Right lobe of liver (tissue), 6 donors: ENCODE data around the gene ZNF785. TPM values are rescaled to one million over a fixed set of nuclear protein-coding genes. Genes with fewer than 3 reads are reported as not detected.

ENCODE experiments used
- ATAC-seq, 4 donors: fragments of 200-7000 bp; cut with Tn5 transposase; one replicate each; pipeline ENCODE4 v1.9.1; 2020; ENCODE audit warnings: mild to moderate bottlenecking in 4 of 4, moderate library complexity in 4 of 4
- DNase-seq, 3 donors: peaks; one replicate each; pipeline ENCODE4 v3.0.0-alpha.2; 2020
- H3K27ac ChIP-seq, 3 donors: fragments of 200-600 bp; one replicate each; pipeline ENCODE4 v1.8.0; 2022
- H3K27me3 ChIP-seq, 2 donors: fragments of 200-600 bp; one replicate each; pipeline ENCODE4 v1.8.0; 2022
- H3K36me3 ChIP-seq, 4 donors: fragments of 200-600 bp; sonication (generic) in 1 of 4; one replicate each; pipeline versions ENCODE4 v1.5.1 to v1.8.0; 2017 to 2022; ENCODE audit warnings: control low read depth in 1 of 4
- H3K4me1 ChIP-seq, 4 donors: fragments of 200-600 bp; sonication (generic) in 1 of 4; one replicate each; pipeline versions ENCODE4 v1.5.1 to v1.8.0; 2017 to 2022; ENCODE audit warnings: control low read depth in 1 of 4
- H3K4me3 ChIP-seq, 3 donors: fragments of 200-600 bp; one replicate each; pipeline ENCODE4 v1.8.0; 2022
- H3K9me3 ChIP-seq, 4 donors: fragments of 200-600 bp; sonication (generic) in 1 of 4; one replicate each; pipeline versions ENCODE4 v1.5.1 to v1.8.0; 2017 to 2022; ENCODE audit warnings: control low read depth in 1 of 4
- CTCF ChIP-seq, 4 donors: fragments of 200-600 bp in 3 of 4; fragments of 450-650 bp in 1 of 4; IDR thresholded peaks; one replicate each; pipeline versions ENCODE4 v1.5.1 to v1.8.0; 2016 to 2022; ENCODE audit warnings: antibody characterized with exemption in 4 of 4, mild to moderate bottlenecking in 2 of 4
- POLR2A ChIP-seq: fragments of 450-650 bp; IDR thresholded peaks from one replicate; pipeline ENCODE4 v1.6.1; 2017; ENCODE audit warnings: antibody characterized with exemption, mild to moderate bottlenecking
- WGBS: methylation state at CpG from one replicate; pipeline ENCODE4 v1.1.6; 2018; ENCODE audit warnings: low coverage, low lambda C conversion rate; ENCODE audit not compliant: insufficient coverage; ENCODE audit errors: missing lambda C conversion rate; 5-methylcytosine and 5-hydroxymethylcytosine counted together
- intact Hi-C, 2 donors: fragments of 100-400 bp; cut with DNase I; formaldehyde crosslinking; loops; one replicate each; pipeline versions ENCODE4 v1.11.2 to v1.14.1; 2022
- small RNA-seq, 2 experiments: library from RNA; depleted of rRNA; stranded (forward); fragments of <200 nt; gene quantifications; one replicate each; pipeline ENCODE3, GENCODE V24; 2016
- total RNA-seq, 6 experiments: library from RNA; depleted of rRNA in 2 of 6; stranded (reverse); fragments of >200 nt in 2 of 6; fragmentation: NEBNext Ultra II Directional in 3 of 6; extraction: Animal tissue kit (Norgen Biotek cat#: 25700) in 3 of 6; gene quantifications; one replicate each; pipeline versions ENCODE4 v1.1.0 to v1.2.4, GENCODE V29; 2016 to 2023
- donor health status: DM: no; HTN: yes; CAD: no.
- donor health status: DM: no; HTN: no; CAD: no.
- donor health status: DM: no; HTN: no; CAD: no.
- donor health status: DM: no; HTN: yes; CAD: no.
- donor health status: DM: no; HTN: yes; CAD: no.

Gene ZNF785
- total RNA-seq, 6 experiments from 2014 or later: 2.4 to 6.5 (median 5.6) TPM

DNA sequence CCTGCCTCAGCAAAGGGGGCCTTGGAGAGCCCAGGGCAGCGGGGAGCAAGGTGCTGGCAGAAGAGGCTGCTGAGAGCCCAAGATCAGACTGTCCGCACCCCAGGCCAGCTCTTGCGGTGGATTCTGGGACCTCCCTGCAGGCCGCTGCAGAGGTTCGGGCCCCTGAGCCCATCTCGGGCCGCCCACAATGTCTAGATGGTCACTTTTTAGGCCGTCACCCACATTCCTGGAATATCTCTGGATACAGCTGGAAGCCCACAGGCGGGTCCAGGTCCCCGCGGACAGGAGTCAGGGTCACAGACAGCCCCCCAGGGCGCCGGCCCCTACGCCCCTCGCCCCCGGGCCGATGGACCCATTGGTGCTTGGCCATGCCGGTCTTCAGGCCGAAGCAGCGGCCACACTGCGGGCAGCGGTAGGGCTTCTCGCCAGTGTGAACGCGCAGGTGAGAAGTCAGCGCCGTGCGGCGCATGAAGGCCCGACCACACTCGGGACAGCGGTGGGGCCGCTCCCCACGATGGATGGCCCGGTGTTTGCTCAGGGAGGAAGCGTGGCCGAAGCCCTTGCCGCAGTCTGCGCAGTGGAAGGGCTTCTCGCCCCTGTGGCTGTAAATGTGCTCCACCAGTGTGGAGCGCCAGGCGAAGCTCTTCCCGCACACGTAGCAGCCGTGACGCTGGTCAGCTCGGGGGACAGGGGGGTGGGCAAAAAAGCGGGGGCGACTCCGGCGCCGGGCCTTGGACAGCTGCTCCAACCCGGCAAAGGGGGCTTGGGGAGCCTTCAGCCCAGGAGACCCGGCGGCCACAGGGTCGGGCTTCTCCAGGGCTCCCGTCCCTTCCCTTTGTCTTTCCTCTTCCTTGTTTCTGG, 53.0 kb downstream of the ZNF785 start:
- ATAC-seq: no peak
- no peaks in the 10 kb centered on the region for H3K9me3 ChIP-seq
- no peak overlapping the region for H3K4me3 ChIP-seq
- H3K27me3 ChIP-seq: no peaks in the 10 kb centered on the region
- peaks cover 0 to 16% (median 0%) of the 10 kb centered on the region in 4 donors for H3K36me3 ChIP-seq
- TF ChIP-seq POLR2A (no peak), CTCF (IDR thresholded peaks at IDR 0.05) (no peak)
- intact Hi-C loops: no loop called here
- H3K4me1 ChIP-seq: peaks cover 0 to 28% (median 9%) of the 10 kb centered on the region in 4 donors
- H3K27ac ChIP-seq: no peak overlapping the region
- peak in 1 of 3 donors; percentile 54 for DNase-seq
- WGBS: 88% methylated on average over 21 of the region's 57 CpGs

Small RNA genes lying within 50 kb of the gene (small RNA-seq; reads per million reads assigned to genes)
- gene AC093249.1 (0 reads per million in 2 experiments), gene AC093249.4 (0 reads per million in 2 experiments)

Other genes starting within 250 kb of the ZNF785 start
- 10 to 100 TPM; 14.8 to 23.8 (median 18.2) TPM for gene CD2BP2, start 230.4 kb downstream of the ZNF785 start, total RNA-seq
- gene TBC1D10B, start 215.2 kb downstream of the ZNF785 start, total RNA-seq: 10 to 100 TPM in 3 of 6 experiments, 1 to 10 TPM in 3; 7.9 to 12.3 (median 10.6) TPM
- gene MYL11, start 210.9 kb downstream of the ZNF785 start, total RNA-seq: 1 to 10 TPM in 1 of 6 experiments, not detected in 5; 1.4 TPM
- gene SEPTIN1, start 203.1 kb downstream of the ZNF785 start, total RNA-seq: 1 to 10 TPM in 3 of 6 experiments, under 1 TPM in 3; 0.12 to 1.7 (median 0.93) TPM
- 1 to 10 TPM; 2.9 to 4.3 (median 3.9) TPM for gene ZNF48, start 190.3 kb downstream of the ZNF785 start, total RNA-seq
- 10 to 100 TPM in 3 of 6 experiments, 1 to 10 TPM in 3; 3.9 to 11.3 (median 9.6) TPM for gene ZNF771, start 178.1 kb downstream of the ZNF785 start, total RNA-seq
- gene DCTPP1, start 155.7 kb downstream of the ZNF785 start, total RNA-seq: 10 to 100 TPM; 10.0 to 17.9 (median 13.9) TPM
- gene SEPHS2, start 139.8 kb downstream of the ZNF785 start, total RNA-seq: 100 to 1,000 TPM; 157 to 228 (median 205) TPM
- 10 to 100 TPM in 4 of 6 experiments, 1 to 10 TPM in 2; 7.3 to 12.4 (median 10.2) TPM for gene ITGAL, start 113.0 kb downstream of the ZNF785 start, total RNA-seq
- gene ZNF768, start 59.1 kb downstream of the ZNF785 start, total RNA-seq: 10 to 100 TPM; 14.7 to 21.2 (median 18.8) TPM
- gene ZNF747, start 50.8 kb downstream of the ZNF785 start, total RNA-seq: 1 to 10 TPM; 5.3 to 9.7 (median 6.4) TPM
- gene ZNF764, start 27.3 kb downstream of the ZNF785 start, total RNA-seq: 1 to 10 TPM; 3.2 to 6.5 (median 4.8) TPM
- gene ZNF688, start 14.0 kb downstream of the ZNF785 start, total RNA-seq: 10 to 100 TPM in 1 of 6 experiments, 1 to 10 TPM in 5; 4.0 to 11.5 (median 6.5) TPM
- 1 to 10 TPM; 3.9 to 5.8 (median 4.4) TPM for gene ZNF689, start 24.7 kb upstream of the ZNF785 start, total RNA-seq
- gene PRR14, start 65.3 kb upstream of the ZNF785 start, total RNA-seq: 10 to 100 TPM; 12.8 to 23.0 (median 17.6) TPM
- gene FBRS, start 72.7 kb upstream of the ZNF785 start, total RNA-seq: 10 to 100 TPM; 13.0 to 26.2 (median 20.9) TPM
- 10 to 100 TPM; 12.1 to 31.3 (median 22.6) TPM for gene SRCAP, start 113.5 kb upstream of the ZNF785 start, total RNA-seq
- 10 to 100 TPM; 17.1 to 22.1 (median 18.4) TPM for gene PHKG2, start 162.7 kb upstream of the ZNF785 start, total RNA-seq
- gene CFAP119, start 176.4 kb upstream of the ZNF785 start, total RNA-seq: 1 to 10 TPM in 1 of 6 experiments, under 1 TPM in 4, not detected in 1; 0.19 to 1.8 (median 0.29) TPM
- gene RNF40, start 176.6 kb upstream of the ZNF785 start, total RNA-seq: 10 to 100 TPM; 34.3 to 56.8 (median 46.7) TPM
- gene ZNF629, start 201.5 kb upstream of the ZNF785 start, total RNA-seq: 1 to 10 TPM; 3.7 to 4.8 (median 4.3) TPM